GM20000 (cell line): Measurements from ENCODE around the gene ROBO1.
"Not testable (repeated sequence)": the region's sequence is repeated elsewhere in the genome, so short reads cannot be mapped to it uniquely, and the experiment has no call there.

Experiments used
- DNase-seq: peaks from one replicate; pipeline ENCODE4 v3.0.0; 2012; ENCODE audit warnings: low spot score
- TF ChIP-seq, protein P1 (sequence below): IDR thresholded peaks from 2 replicates; pipeline ENCODE4 v1.5.1; 2012; ENCODE audit warnings: mild to moderate bottlenecking, control low read depth; ENCODE audit errors: extremely low read depth, missing control alignments

Gene ROBO1

DNA sequence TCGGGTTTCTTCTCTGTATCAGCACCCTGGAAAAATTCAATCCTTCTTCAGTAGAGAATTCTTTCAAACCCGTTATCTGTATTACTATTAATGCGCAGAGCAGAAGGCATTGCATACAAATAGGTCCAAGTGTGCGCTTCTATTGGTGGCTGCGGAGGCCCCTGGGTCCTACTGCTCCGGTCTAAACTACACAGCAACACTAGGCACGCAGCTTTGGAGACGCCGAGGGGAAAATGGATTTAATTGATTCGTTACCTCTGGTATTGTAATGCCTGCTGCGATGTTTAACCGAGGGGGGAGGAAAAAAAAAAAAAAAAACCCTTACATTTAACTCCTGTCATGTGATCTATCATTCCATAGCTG lies at the start of gene ROBO1:
TSS of gene ROBO1 (minus strand) at position 94 of the 363 bp plus-strand sequence.
- TF ChIP-seq, protein P1, sequence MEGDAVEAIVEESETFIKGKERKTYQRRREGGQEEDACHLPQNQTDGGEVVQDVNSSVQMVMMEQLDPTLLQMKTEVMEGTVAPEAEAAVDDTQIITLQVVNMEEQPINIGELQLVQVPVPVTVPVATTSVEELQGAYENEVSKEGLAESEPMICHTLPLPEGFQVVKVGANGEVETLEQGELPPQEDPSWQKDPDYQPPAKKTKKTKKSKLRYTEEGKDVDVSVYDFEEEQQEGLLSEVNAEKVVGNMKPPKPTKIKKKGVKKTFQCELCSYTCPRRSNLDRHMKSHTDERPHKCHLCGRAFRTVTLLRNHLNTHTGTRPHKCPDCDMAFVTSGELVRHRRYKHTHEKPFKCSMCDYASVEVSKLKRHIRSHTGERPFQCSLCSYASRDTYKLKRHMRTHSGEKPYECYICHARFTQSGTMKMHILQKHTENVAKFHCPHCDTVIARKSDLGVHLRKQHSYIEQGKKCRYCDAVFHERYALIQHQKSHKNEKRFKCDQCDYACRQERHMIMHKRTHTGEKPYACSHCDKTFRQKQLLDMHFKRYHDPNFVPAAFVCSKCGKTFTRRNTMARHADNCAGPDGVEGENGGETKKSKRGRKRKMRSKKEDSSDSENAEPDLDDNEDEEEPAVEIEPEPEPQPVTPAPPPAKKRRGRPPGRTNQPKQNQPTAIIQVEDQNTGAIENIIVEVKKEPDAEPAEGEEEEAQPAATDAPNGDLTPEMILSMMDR, result no peak
- DNase-seq, result no peak

DNA sequence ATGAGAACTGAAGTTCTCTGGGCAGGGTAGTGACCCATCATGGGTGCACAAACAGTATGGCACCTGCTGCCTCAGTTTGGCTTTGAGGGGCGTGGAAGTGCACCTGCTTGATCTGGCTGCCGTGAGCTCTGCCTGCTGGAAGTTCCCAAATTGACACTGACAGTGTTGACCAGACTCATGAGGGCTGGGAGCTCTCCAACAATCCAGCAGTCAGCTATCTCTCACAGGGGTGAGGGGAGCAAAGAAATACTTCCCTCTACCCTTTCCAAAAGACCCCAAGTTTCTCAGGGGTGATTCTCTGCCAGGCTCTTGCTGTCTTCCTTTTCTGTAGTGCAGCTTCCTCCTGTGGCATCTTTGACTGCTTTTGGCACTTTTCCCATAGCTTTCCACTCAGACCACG lies 49.4 kb upstream of the ROBO1 start:
- TF ChIP-seq, protein P1, result no peak
- no peak for DNase-seq

GRCh38 chr3:79815478-79815877 lies 47.7 kb upstream of the ROBO1 start:
- TF ChIP-seq, protein P1, result no peak
- no peak for DNase-seq

DNA sequence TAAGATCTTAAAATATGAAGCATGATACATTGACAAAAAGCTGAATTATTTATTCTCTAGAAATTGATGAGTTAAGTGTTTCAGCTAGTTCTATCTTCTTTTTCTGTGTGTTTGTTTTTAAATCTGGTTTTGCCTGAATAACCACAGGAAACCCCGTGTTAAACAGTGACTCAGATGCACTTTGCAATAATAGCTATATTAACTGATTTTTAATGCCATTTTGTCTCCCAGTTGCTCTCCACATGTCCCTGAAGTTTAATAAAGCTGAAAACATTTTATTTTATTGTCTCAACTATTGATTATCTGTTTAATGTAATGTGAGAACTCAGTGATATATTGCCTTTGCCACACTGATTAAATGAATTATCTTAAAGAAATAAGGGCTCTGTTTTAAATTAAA lies 42.8 kb upstream of the ROBO1 start:
- TF ChIP-seq, protein P1, result no peak
- DNase-seq, result no peak

DNA sequence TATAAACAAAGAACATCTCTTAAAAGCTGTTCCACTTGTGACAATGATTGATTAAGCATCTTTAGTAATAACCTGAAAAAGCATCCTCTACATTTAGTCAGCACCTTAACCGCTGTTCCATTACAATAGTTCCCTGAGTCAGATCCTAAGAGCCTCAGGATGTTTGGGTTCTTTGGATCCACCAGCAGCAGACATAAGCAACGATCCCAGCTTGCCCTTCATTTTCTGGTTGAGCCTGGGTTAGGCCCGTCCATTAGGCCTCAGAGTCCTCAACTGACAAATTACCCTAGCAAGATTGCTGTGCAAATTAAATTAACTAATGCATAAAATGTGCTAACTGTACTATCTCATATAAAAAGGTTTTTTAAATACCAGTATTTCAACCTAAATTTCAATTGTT lies 42.3 kb upstream of the ROBO1 start:
- TF ChIP-seq, protein P1, result no peak
- DNase-seq, result no peak

DNA sequence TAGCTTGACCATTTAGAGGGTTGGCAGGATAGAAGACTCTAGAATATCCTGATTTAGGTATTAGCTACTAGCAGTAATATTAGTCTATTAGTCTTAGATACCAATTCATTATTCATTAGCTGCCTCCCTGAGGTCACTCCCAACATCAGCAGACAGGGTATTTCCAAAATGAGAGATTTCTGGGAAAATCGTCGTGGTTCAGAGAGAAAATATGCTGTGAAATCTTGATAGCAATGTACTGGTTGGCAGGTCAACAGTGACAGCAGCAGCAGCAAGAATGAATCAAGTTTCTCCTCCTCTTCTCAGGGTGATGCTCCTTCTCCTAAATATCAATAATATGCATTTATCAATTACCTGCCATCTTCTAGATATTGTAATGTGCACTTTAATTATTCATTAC lies 41.3 kb upstream of the ROBO1 start:
- TF ChIP-seq, protein P1, result no peak
- DNase-seq, result no peak

GRCh38 chr3:79808515-79808914 lies 40.7 kb upstream of the ROBO1 start:
- TF ChIP-seq, protein P1, result no peak
- DNase-seq, result no peak

GRCh38 chr3:79790177-79790576 lies 22.4 kb upstream of the ROBO1 start:
- DNase-seq, result not testable (repeated sequence)
